K562 (cell line): ENCODE results near the gene LRRC47. TPM values are rescaled to one million over a fixed set of nuclear protein-coding genes. Genes with fewer than 3 reads are reported as not detected.

ENCODE experiments used
- BRD9 ChIP-seq: fragments of 450-650 bp; IDR thresholded peaks from 2 replicates; pipeline ENCODE4 v1.6.1; 2018; ENCODE audit warnings: low read depth; ENCODE audit not compliant: partially characterized antibody
- CBX5 ChIP-seq: IDR thresholded peaks from 2 replicates; pipeline ENCODE4 v1.6.1; 2014; ENCODE audit warnings: low read depth, borderline replicate concordance
- EHMT2 ChIP-seq: fragments of 450-650 bp; IDR thresholded peaks from 2 replicates; pipeline ENCODE4 v1.6.1; 2018; ENCODE audit warnings: antibody characterized with exemption
- HDAC3 ChIP-seq: fragments of 450-650 bp; IDR thresholded peaks from 2 replicates; pipeline ENCODE4 v1.6.1; 2018; ENCODE audit warnings: borderline replicate concordance, mild to moderate bottlenecking, moderate library complexity; ENCODE audit not compliant: partially characterized antibody
- JUND ChIP-seq, 2 experiments: IDR thresholded peaks; 2 replicates in 1 of 2; 3 replicates in 1 of 2; pipeline ENCODE4 v1.6.1; 2011; ENCODE audit warnings: borderline replicate concordance in 2 of 2, low read depth in 2 of 2, low read length in 2 of 2, improper control_type of control experiment in 1 of 2, missing biosample characterization in 1 of 2, missing genetic modification characterization in 1 of 2, missing genetic modification reagents in 1 of 2
- NBN ChIP-seq: fragments of 450-650 bp; IDR thresholded peaks from 2 replicates; pipeline ENCODE4 v1.6.1; 2016; ENCODE audit warnings: low read depth, mild to moderate bottlenecking
- NCOA2 ChIP-seq, 2 experiments: fragments of 450-650 bp; IDR thresholded peaks; 2 replicates each; pipeline ENCODE4 v1.6.1; 2018; ENCODE audit warnings: mild to moderate bottlenecking in 2 of 2, moderate library complexity in 1 of 2; ENCODE audit not compliant: partially characterized antibody in 2 of 2
- NEUROD1 ChIP-seq: fragments of 150-350 bp; IDR thresholded peaks from 2 replicates; pipeline ENCODE4 v1.6.1; 2014; ENCODE audit warnings: borderline replicate concordance, low read length, low read depth; ENCODE audit not compliant: partially characterized antibody
- NR2F6 ChIP-seq: fragments of 450-650 bp; formaldehyde crosslinking; IDR thresholded peaks from 2 replicates; pipeline ENCODE4 v1.4.0; 2020; ENCODE audit warnings: mild to moderate bottlenecking
- RBM34 ChIP-seq: fragments of 200-400 bp; formaldehyde crosslinking; IDR thresholded peaks from 2 replicates; pipeline ENCODE4 v1.6.1; 2018; ENCODE audit warnings: low read length, borderline replicate concordance; ENCODE audit not compliant: insufficient read depth
- SAFB2 ChIP-seq: fragments of 200-400 bp; formaldehyde crosslinking; IDR thresholded peaks from 2 replicates; pipeline ENCODE4 v1.6.1; 2018; ENCODE audit warnings: borderline replicate concordance, low read length, low read depth, moderate library complexity; ENCODE audit not compliant: severe bottlenecking
- SMAD4 ChIP-seq: fragments of 250-450 bp; sonication (Bioruptor Pico); conservative IDR thresholded peaks from 2 replicates; pipeline ENCODE4 v1.8.0; 2021; ENCODE audit warnings: inconsistent platforms, mild to moderate bottlenecking, moderate library complexity
- ZNF146 ChIP-seq: IDR thresholded peaks from one replicate; pipeline ENCODE4 v1.6.1; 2018; ENCODE audit warnings: missing compliant biosample characterization; ENCODE audit not compliant: unreplicated experiment
- polyA plus RNA-seq, 8 experiments: library from polyadenylated mRNA; depleted of rRNA in 4 of 8; stranded (reverse) in 5 of 8; unstranded in 3 of 8; fragments of >200 nt; fragmentation: Nextera tagmentation in 2 of 8; fragmentation: Illumina TruSeq in 1 of 8; extraction: Ambion mirVana in 2 of 8; extraction: Trizol in 1 of 8; gene quantifications; 2 replicates each; pipeline versions ENCODE4 v1.2.1 to v1.2.3, GENCODE V29; 2011 to 2014; ENCODE audit warnings: inconsistent platforms in 1 of 8, missing spikeins in 1 of 8
- total RNA-seq, 7 experiments: library from RNA; depleted of rRNA in 6 of 7; stranded (reverse); fragments of >200 nt in 6 of 7; fragmentation: Illumina TruSeq in 2 of 7; extraction: Trizol in 2 of 7; gene quantifications; 2 replicates each; pipeline versions ENCODE4 v1.2.1 to v1.2.3, GENCODE V29; 2011 to 2021; ENCODE audit warnings: low replicate concordance in 1 of 7
- TF ChIP-seq, protein P1 (sequence below): sonication (generic); formaldehyde crosslinking; IDR thresholded peaks from 2 replicates; pipeline ENCODE4 v1.9.0; 2022; ENCODE audit warnings: mild to moderate bottlenecking, missing genetic modification reagents
- TF ChIP-seq, protein P2 (sequence below), 3 experiments: fragments of 200-800 bp in 1 of 3; fragments of 250-450 bp in 1 of 3; fragments of 450-650 bp in 1 of 3; sonication (Bioruptor Pico) in 1 of 3; sonication (Bioruptor generic) in 1 of 3; formaldehyde crosslinking in 1 of 3; IDR thresholded peaks; 2 replicates each; pipeline versions ENCODE4 v1.6.1 to v1.8.0; 2016 to 2022; ENCODE audit warnings: mild to moderate bottlenecking in 2 of 3, missing genetic modification characterization in 2 of 3, missing compliant biosample characterization in 1 of 3, moderate library complexity in 1 of 3
- TF ChIP-seq, protein P3 (sequence below): fragments of 450-650 bp; IDR thresholded peaks from 2 replicates; pipeline ENCODE4 v1.6.1; 2014; ENCODE audit warnings: low read depth, mild to moderate bottlenecking, moderate library complexity, borderline replicate concordance
- TF ChIP-seq, protein P4 (sequence below): fragments of 450-650 bp; IDR thresholded peaks from 2 replicates; pipeline ENCODE4 v1.7.0; 2016; ENCODE audit warnings: borderline replicate concordance
- TF ChIP-seq, protein P5 (sequence below): fragments of 450-650 bp; formaldehyde crosslinking; IDR thresholded peaks from 2 replicates; pipeline ENCODE4 v1.4.0; 2022; ENCODE audit warnings: missing genetic modification characterization

Gene LRRC47
- total and polyA plus RNA-seq, 9 of the 15 experiments (the other 6 are each of a cell fraction or from before 2014, with no cell fraction given), result 4.6 to 68.0 (median 35.9) TPM

DNA sequence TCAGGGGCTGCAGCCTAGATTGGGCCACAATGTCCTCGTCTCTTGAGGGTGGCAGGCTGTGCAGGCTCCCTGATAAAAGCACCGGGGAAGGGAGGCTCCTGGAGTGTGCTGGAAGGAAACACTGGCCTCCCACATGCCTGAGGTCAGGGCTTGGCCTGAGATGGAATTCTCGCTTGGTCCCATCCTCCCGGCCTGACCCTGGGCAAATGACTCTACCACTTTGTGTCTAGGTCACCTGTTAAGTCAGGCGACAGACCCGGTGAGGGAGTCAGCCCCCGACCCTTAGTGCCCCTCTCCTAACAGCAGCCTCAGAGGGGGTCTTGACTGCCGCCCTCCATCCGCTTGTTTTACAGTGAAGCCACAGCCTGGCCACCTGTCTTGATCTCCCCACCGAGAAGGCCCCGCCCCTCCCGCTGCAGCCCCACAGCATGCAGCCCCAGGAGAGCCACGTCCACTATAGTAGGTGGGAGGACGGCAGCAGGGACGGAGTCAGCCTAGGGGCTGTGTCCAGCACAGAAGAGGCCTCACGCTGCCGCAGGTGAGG lies 21.3 kb downstream of the LRRC47 start (continued):
- TF ChIP-seq HDAC3, result no peak
- no peak for TF ChIP-seq SAFB2
- TF ChIP-seq, protein P1, sequence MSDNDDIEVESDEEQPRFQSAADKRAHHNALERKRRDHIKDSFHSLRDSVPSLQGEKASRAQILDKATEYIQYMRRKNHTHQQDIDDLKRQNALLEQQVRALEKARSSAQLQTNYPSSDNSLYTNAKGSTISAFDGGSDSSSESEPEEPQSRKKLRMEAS (CRISPR knock-in tag), result no peak
- 0 out of 2 replicates have a peak, but pooled peaks have one; percentile 8 for TF ChIP-seq CBX5
- peak; percentile 73 for TF ChIP-seq JUND (IDR thresholded peaks at IDR 0.05; ENCODE audit: borderline replicate concordance, low read depth, low read length)
- TF ChIP-seq JUND (tag; IDR thresholded peaks at IDR 0.05; ENCODE audit: borderline replicate concordance, low read depth, low read length), result peak; percentile 49; the same call in 1 of the 3 replicates
- no peak for TF ChIP-seq EHMT2
- TF ChIP-seq, protein P2, sequence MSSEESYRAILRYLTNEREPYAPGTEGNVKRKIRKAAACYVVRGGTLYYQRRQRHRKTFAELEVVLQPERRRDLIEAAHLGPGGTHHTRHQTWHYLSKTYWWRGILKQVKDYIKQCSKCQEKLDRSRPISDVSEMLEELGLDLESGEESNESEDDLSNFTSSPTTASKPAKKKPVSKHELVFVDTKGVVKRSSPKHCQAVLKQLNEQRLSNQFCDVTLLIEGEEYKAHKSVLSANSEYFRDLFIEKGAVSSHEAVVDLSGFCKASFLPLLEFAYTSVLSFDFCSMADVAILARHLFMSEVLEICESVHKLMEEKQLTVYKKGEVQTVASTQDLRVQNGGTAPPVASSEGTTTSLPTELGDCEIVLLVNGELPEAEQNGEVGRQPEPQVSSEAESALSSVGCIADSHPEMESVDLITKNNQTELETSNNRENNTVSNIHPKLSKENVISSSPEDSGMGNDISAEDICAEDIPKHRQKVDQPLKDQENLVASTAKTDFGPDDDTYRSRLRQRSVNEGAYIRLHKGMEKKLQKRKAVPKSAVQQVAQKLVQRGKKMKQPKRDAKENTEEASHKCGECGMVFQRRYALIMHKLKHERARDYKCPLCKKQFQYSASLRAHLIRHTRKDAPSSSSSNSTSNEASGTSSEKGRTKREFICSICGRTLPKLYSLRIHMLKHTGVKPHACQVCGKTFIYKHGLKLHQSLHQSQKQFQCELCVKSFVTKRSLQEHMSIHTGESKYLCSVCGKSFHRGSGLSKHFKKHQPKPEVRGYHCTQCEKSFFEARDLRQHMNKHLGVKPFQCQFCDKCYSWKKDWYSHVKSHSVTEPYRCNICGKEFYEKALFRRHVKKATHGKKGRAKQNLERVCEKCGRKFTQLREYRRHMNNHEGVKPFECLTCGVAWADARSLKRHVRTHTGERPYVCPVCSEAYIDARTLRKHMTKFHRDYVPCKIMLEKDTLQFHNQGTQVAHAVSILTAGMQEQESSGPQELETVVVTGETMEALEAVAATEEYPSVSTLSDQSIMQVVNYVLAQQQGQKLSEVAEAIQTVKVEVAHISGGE (CRISPR knock-in tag; IDR thresholded peaks at IDR 0.05), result peak in 1 of 3 experiments; percentile 56; a peak in 1 of 6 replicates
- no peak for TF ChIP-seq ZNF146 (CRISPR knock-in tag)
- TF ChIP-seq RBM34, result no peak
- peak; percentile 22; the same call in 1 of the 2 replicates for TF ChIP-seq NBN
- TF ChIP-seq, protein P3, sequence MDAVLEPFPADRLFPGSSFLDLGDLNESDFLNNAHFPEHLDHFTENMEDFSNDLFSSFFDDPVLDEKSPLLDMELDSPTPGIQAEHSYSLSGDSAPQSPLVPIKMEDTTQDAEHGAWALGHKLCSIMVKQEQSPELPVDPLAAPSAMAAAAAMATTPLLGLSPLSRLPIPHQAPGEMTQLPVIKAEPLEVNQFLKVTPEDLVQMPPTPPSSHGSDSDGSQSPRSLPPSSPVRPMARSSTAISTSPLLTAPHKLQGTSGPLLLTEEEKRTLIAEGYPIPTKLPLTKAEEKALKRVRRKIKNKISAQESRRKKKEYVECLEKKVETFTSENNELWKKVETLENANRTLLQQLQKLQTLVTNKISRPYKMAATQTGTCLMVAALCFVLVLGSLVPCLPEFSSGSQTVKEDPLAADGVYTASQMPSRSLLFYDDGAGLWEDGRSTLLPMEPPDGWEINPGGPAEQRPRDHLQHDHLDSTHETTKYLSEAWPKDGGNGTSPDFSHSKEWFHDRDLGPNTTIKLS, result peak; percentile 41
- peak; percentile 9 for TF ChIP-seq BRD9
- TF ChIP-seq NR2F6 (CRISPR knock-in tag), result no peak
- TF ChIP-seq, protein P4, sequence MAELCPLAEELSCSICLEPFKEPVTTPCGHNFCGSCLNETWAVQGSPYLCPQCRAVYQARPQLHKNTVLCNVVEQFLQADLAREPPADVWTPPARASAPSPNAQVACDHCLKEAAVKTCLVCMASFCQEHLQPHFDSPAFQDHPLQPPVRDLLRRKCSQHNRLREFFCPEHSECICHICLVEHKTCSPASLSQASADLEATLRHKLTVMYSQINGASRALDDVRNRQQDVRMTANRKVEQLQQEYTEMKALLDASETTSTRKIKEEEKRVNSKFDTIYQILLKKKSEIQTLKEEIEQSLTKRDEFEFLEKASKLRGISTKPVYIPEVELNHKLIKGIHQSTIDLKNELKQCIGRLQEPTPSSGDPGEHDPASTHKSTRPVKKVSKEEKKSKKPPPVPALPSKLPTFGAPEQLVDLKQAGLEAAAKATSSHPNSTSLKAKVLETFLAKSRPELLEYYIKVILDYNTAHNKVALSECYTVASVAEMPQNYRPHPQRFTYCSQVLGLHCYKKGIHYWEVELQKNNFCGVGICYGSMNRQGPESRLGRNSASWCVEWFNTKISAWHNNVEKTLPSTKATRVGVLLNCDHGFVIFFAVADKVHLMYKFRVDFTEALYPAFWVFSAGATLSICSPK, result no peak
- peak; percentile 84 for TF ChIP-seq NEUROD1
- peak; percentile 86 for TF ChIP-seq SMAD4 (CRISPR knock-in tag)
- no peak for TF ChIP-seq NCOA2 (IDR thresholded peaks at IDR 0.05; ENCODE audit: partially characterized antibody in 2 of 2)
- TF ChIP-seq, protein P5, sequence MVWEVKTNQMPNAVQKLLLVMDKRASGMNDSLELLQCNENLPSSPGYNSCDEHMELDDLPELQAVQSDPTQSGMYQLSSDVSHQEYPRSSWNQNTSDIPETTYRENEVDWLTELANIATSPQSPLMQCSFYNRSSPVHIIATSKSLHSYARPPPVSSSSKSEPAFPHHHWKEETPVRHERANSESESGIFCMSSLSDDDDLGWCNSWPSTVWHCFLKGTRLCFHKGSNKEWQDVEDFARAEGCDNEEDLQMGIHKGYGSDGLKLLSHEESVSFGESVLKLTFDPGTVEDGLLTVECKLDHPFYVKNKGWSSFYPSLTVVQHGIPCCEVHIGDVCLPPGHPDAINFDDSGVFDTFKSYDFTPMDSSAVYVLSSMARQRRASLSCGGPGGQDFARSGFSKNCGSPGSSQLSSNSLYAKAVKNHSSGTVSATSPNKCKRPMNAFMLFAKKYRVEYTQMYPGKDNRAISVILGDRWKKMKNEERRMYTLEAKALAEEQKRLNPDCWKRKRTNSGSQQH, result no peak
